K562 (cell line): ENCODE results near the gene ARHGAP4. TPM values are rescaled to one million over a fixed set of nuclear protein-coding genes. Genes with fewer than 3 reads are reported as not detected.

ENCODE experiments used
- ATAC-seq: fragments of 200-7000 bp; cut with Tn5 transposase; 3 replicates; pipeline ENCODE4 v1.9.1; 2020; ENCODE audit warnings: moderate library complexity
- BruUV-seq: library from RNA; stranded (reverse); fragments of 400-500 nt; replicated peaks from 2 replicates; lab custom pipeline; 2021; lab: Mats Ljungman, UMichigan
- CTCF ChIA-PET: fragments of 300-600 bp; formaldehyde crosslinking; extraction: SDS; loops from one replicate; lab custom pipeline; 2021; ENCODE audit warnings: low intra/inter-chr PET ratio; lab: Yijun Ruan, JAX
- POLR2A ChIA-PET: fragments of 300-600, 350-650 bp; sonication (Branson Sonifier 250); formaldehyde crosslinking; extraction: SDS; loops from one replicate; lab custom pipeline; 2021; ENCODE audit warnings: antibody characterized with exemption, inconsistent platforms; lab: Yijun Ruan, JAX
- DNase-seq, 4 experiments: peaks; one replicate each; pipeline versions ENCODE4 v3.0.0 to v3.0.0-alpha.2; 2011 to 2018; ENCODE audit warnings: low spot score in 3 of 4, mixed read lengths in 3 of 4; ENCODE audit errors: extremely low read depth in 1 of 4
- FAIRE-seq: peaks from 2 replicates; lab custom pipeline; 2011; peaks lifted over from hg19 to GRCh38; lab: Jason Lieb, UNC
- H2AFZ ChIP-seq: 2 replicates; pipeline ENCODE4 v1.6.0; 2011; ENCODE audit warnings: low read depth, low read length, control low read depth, inconsistent platforms
- H3K27ac ChIP-seq: fragments of 200-600 bp; 3 replicates; pipeline ENCODE4 v1.8.0; 2011; ENCODE audit warnings: low read depth, mild to moderate bottlenecking, control low read depth, inconsistent platforms, low read length, moderate library complexity, mixed read lengths; ENCODE audit errors: extremely low read depth
- H3K27me3 ChIP-seq, 2 experiments: fragments of 300-600 bp in 1 of 2; 2 replicates in 1 of 2; 3 replicates in 1 of 2; pipeline versions ENCODE4 v1.6.0 to v1.8.0; 2011; ENCODE audit warnings: inconsistent platforms in 2 of 2, low read length in 2 of 2, mild to moderate bottlenecking in 1 of 2, mixed read lengths in 1 of 2, moderate library complexity in 1 of 2; ENCODE audit not compliant: control insufficient read depth in 2 of 2, insufficient read depth in 2 of 2
- H3K36me3 ChIP-seq: fragments of 300-600 bp; 3 replicates; pipeline ENCODE4 v1.8.0; 2011; ENCODE audit warnings: mild to moderate bottlenecking, low read length, inconsistent platforms; ENCODE audit not compliant: control insufficient read depth, insufficient read depth
- H3K4me1 ChIP-seq, 2 experiments: fragments of 200-600 bp in 1 of 2; replicated peaks in 1 of 2; 2 replicates in 1 of 2; 3 replicates in 1 of 2; pipeline versions ENCODE4 v1.5.1 to v1.8.0; 2011; ENCODE audit warnings: inconsistent platforms in 2 of 2, low read length in 2 of 2, mild to moderate bottlenecking in 1 of 2, mixed read lengths in 1 of 2, moderate library complexity in 1 of 2; ENCODE audit not compliant: control insufficient read depth in 2 of 2, insufficient read depth in 2 of 2
- H3K4me2 ChIP-seq: 2 replicates; pipeline ENCODE4 v1.6.1; 2011; ENCODE audit warnings: low read length, control low read depth, inconsistent platforms, mixed read lengths; ENCODE audit not compliant: insufficient read depth
- H3K4me3 ChIP-seq: fragments of 200-600 bp; sonication (generic), shearing (Covaris generic); 2 replicates; pipeline ENCODE4 v1.5.1; 2016; ENCODE audit warnings: control low read depth, inconsistent platforms
- H3K79me2 ChIP-seq: fragments of 200-600 bp; 3 replicates; pipeline ENCODE4 v1.8.0; 2011; ENCODE audit warnings: low read length, inconsistent platforms; ENCODE audit not compliant: control insufficient read depth, insufficient read depth
- H3K9ac ChIP-seq, 2 experiments: 2 replicates each; pipeline versions ENCODE4 v1.6.0 to v1.6.1; 2011; ENCODE audit warnings: low read depth in 2 of 2, low read length in 2 of 2, control low read depth in 1 of 2, inconsistent platforms in 1 of 2, mild to moderate bottlenecking in 1 of 2, mixed read lengths in 1 of 2; ENCODE audit not compliant: insufficient read depth in 1 of 2
- H3K9me1 ChIP-seq: one replicate; pipeline ENCODE4 v1.6.0; 2011; ENCODE audit warnings: inconsistent platforms, mild to moderate bottlenecking, low read length, moderate library complexity; ENCODE audit not compliant: control insufficient read depth, insufficient read depth
- H3K9me3 ChIP-seq: replicated peaks from 2 replicates; pipeline ENCODE4 v1.5.1; 2011; ENCODE audit warnings: low read depth, low read length, inconsistent platforms; ENCODE audit not compliant: control insufficient read depth, insufficient read depth
- H4K20me1 ChIP-seq: replicated peaks from 2 replicates; pipeline ENCODE4 v1.6.1; 2011; ENCODE audit warnings: low read length, inconsistent platforms, mixed read lengths; ENCODE audit not compliant: control insufficient read depth, insufficient read depth
- CHCHD3 ChIP-seq: fragments of 250-450 bp; sonication (Bioruptor Pico); IDR thresholded peaks from 2 replicates; pipeline ENCODE4 v2.1.2; 2022; ENCODE audit warnings: mild to moderate bottlenecking
- L3MBTL2 ChIP-seq: fragments of 450-650 bp; IDR thresholded peaks from 2 replicates; pipeline ENCODE4 v1.6.1; 2016; ENCODE audit warnings: mild to moderate bottlenecking, moderate library complexity
- POLR2AphosphoS2 ChIP-seq: IDR thresholded peaks from 2 replicates; pipeline ENCODE4 v1.6.1; 2012; ENCODE audit warnings: low read length, improper control_type of control experiment
- POLR2G ChIP-seq: fragments of 200-400 bp; formaldehyde crosslinking; IDR thresholded peaks from 2 replicates; pipeline ENCODE4 v1.6.1; 2017; ENCODE audit warnings: low read depth, mild to moderate bottlenecking, antibody characterized with exemption, low read length, moderate library complexity
- RBFOX2 ChIP-seq: fragments of 200-400 bp; formaldehyde crosslinking; IDR thresholded peaks from 2 replicates; pipeline ENCODE4 v1.6.1; 2017; ENCODE audit warnings: low read depth, mild to moderate bottlenecking, low read length, moderate library complexity
- WGBS: fragments of 100-300 bp; shearing (Covaris generic); methylation state at CpG from one replicate; pipeline ENCODE4 v1.1.6; 2016; ENCODE audit warnings: low coverage, mixed read lengths; ENCODE audit not compliant: insufficient coverage; ENCODE audit errors: missing lambda C conversion rate; 5-methylcytosine and 5-hydroxymethylcytosine counted together
- in situ Hi-C: fragments of 300-500 bp; cut with MboI; formaldehyde crosslinking; loops from 4 replicates; pipeline ENCODE4 v1.15.0; 2018; ENCODE audit warnings: inconsistent platforms, mixed read lengths
- intact Hi-C: fragments of 100-400 bp; cut with micrococcal nuclease; formaldehyde crosslinking; loops from 2 replicates; pipeline ENCODE4 v1.14.2; 2022
- polyA plus RNA-seq, 8 experiments: library from polyadenylated mRNA; depleted of rRNA in 4 of 8; stranded (reverse) in 5 of 8; unstranded in 3 of 8; fragments of >200 nt; fragmentation: Nextera tagmentation in 2 of 8; fragmentation: Illumina TruSeq in 1 of 8; extraction: Ambion mirVana in 2 of 8; extraction: Trizol in 1 of 8; gene quantifications; 2 replicates each; pipeline versions ENCODE4 v1.2.1 to v1.2.3, GENCODE V29; 2011 to 2014; ENCODE audit warnings: inconsistent platforms in 1 of 8, missing spikeins in 1 of 8
- total RNA-seq, 7 experiments: library from RNA; depleted of rRNA in 6 of 7; stranded (reverse); fragments of >200 nt in 6 of 7; fragmentation: Illumina TruSeq in 2 of 7; extraction: Trizol in 2 of 7; gene quantifications; 2 replicates each; pipeline versions ENCODE4 v1.2.1 to v1.2.3, GENCODE V29; 2011 to 2021; ENCODE audit warnings: low replicate concordance in 1 of 7
- TF ChIP-seq, protein P1 (sequence below): sonication (generic); formaldehyde crosslinking; IDR thresholded peaks from 2 replicates; pipeline ENCODE4 v1.8.0; 2022; ENCODE audit warnings: mild to moderate bottlenecking, missing genetic modification reagents
- TF ChIP-seq, protein P2 (sequence below): fragments of 250-450 bp; sonication (Bioruptor Pico); IDR thresholded peaks from 2 replicates; pipeline ENCODE4 v1.8.0; 2021; ENCODE audit warnings: moderate library complexity, mild to moderate bottlenecking, inconsistent platforms

The ARHGAP4 gene
- total and polyA plus RNA-seq, 9 of the 15 experiments (the other 6 are each of a cell fraction or from before 2014, with no cell fraction given) = 0.30 to 81.8 (median 13.5) TPM

- peaks cover 5% of the 10 kb centered on the region; the same call in 1 of the 2 replicates for H4K20me1 ChIP-seq
- no peak overlapping the region for H3K4me3 ChIP-seq
- TF ChIP-seq CHCHD3 (CRISPR knock-in tag) (no peak), POLR2G (0 out of 2 replicates have a peak, but pooled peaks have one; percentile 30), RBFOX2 (peak; percentile 14; the same call in 1 of the 2 replicates), L3MBTL2 (peak; percentile 45; the same call in 1 of the 2 replicates), POLR2AphosphoS2 (0 out of 2 replicates have a peak, but pooled peaks have one; percentile 57)
- TF ChIP-seq, protein P1, sequence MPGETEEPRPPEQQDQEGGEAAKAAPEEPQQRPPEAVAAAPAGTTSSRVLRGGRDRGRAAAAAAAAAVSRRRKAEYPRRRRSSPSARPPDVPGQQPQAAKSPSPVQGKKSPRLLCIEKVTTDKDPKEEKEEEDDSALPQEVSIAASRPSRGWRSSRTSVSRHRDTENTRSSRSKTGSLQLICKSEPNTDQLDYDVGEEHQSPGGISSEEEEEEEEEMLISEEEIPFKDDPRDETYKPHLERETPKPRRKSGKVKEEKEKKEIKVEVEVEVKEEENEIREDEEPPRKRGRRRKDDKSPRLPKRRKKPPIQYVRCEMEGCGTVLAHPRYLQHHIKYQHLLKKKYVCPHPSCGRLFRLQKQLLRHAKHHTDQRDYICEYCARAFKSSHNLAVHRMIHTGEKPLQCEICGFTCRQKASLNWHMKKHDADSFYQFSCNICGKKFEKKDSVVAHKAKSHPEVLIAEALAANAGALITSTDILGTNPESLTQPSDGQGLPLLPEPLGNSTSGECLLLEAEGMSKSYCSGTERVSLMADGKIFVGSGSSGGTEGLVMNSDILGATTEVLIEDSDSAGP = no peak
- TF ChIP-seq, protein P2, sequence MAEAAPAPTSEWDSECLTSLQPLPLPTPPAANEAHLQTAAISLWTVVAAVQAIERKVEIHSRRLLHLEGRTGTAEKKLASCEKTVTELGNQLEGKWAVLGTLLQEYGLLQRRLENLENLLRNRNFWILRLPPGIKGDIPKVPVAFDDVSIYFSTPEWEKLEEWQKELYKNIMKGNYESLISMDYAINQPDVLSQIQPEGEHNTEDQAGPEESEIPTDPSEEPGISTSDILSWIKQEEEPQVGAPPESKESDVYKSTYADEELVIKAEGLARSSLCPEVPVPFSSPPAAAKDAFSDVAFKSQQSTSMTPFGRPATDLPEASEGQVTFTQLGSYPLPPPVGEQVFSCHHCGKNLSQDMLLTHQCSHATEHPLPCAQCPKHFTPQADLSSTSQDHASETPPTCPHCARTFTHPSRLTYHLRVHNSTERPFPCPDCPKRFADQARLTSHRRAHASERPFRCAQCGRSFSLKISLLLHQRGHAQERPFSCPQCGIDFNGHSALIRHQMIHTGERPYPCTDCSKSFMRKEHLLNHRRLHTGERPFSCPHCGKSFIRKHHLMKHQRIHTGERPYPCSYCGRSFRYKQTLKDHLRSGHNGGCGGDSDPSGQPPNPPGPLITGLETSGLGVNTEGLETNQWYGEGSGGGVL (CRISPR knock-in tag) = no peak
- TF ChIP-seq, all 486 proteins: peak for 4
- Histone ChIP-seq H3K9ac (peak overlapping the region in 1 of 2 experiments; percentile 26; a peak in 1 of 4 replicates), H3K27me3 (no peaks in the 10 kb centered on the region; a peak in 1 of 5 replicates), H3K9me3 (no peaks in the 10 kb centered on the region), H3K36me3 (peaks cover 8% of the 10 kb centered on the region; the same call in 2 of the 3 replicates), H3K4me1 (peaks cover 12 to 78% of the 10 kb centered on the region in 2 experiments), H3K4me2 (no peak overlapping the region), H2AFZ (no peak overlapping the region), H3K9me1 (no peaks in the 10 kb centered on the region), H3K27ac (no peak overlapping the region), H3K79me2 (no peaks in the 10 kb centered on the region)
- intact Hi-C loops (no loop called here), in situ Hi-C loops (no loop called here)
- 36% methylated on average over 13 of the region's 27 CpGs for WGBS
- CTCF ChIA-PET = no interaction called here
- DNase-seq (no peak), FAIRE-seq (no peak), ATAC-seq (no peak; the same call in 2 of the 3 replicates)
- no TSS peak for BruUV-seq
- POLR2A ChIA-PET = interaction anchor here (0.7 to 1.3 kb wide), 4 partner anchors 8 to 180 kb away, joined by 3 to 7 read pairs (median 4); no protein-coding TSS in a partner anchor
These were observed 19.7 kb downstream of the ARHGAP4 start for GRCh38 chrX:153906126-153906917.
